GM12891 (cell line): ENCODE measurements around the gene UBB.

Source experiments
- PAX5 ChIP-seq: IDR thresholded peaks from 2 replicates; pipeline ENCODE4 v1.6.1; 2011; ENCODE audit warnings: low read length, moderate library complexity, mild to moderate bottlenecking; ENCODE audit not compliant: insufficient read depth, severe bottlenecking
- POLR2A ChIP-seq: IDR thresholded peaks from 2 replicates; pipeline ENCODE4 v1.6.1; 2011; ENCODE audit warnings: low read depth, low read length, control low read depth
- POLR2AphosphoS5 ChIP-seq: IDR thresholded peaks from 2 replicates; pipeline ENCODE4 v1.6.1; 2011; ENCODE audit warnings: low read depth, low read length, control low read depth
- SPI1 ChIP-seq: IDR thresholded peaks from 2 replicates; pipeline ENCODE4 v1.6.1; 2011; ENCODE audit warnings: low read depth, low read length, control low read depth
- TAF1 ChIP-seq: IDR thresholded peaks from 2 replicates; pipeline ENCODE4 v1.6.1; 2011; ENCODE audit warnings: low read depth, low read length, control low read depth

DNA sequence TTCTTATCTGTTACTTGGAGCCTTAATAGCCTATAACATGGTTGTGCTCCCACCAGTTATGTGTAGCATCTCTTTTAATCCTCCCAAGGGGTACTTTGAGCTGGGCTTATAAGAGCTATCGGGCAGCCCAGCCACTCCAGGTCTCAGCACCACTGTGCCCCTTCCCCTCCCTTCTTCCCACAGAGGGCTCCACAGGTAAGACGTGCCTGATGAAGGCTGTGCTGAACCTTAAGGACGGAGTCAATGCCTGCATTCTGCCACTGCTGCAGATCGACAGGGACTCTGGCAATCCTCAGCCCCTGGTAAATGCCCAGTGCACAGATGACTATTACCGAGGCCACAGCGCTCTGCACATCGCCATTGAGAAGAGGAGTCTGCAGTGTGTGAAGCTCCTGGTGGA is 41.5 kb downstream of the UBB start:
- TF ChIP-seq POLR2A: no peak
- no peak for TF ChIP-seq TAF1
- TF ChIP-seq POLR2AphosphoS5: no peak
- TF ChIP-seq SPI1: no peak
- no peak for TF ChIP-seq PAX5
